Lung microvascular endothelial cell (primary cell): ENCODE results near the gene ETV6. TPM values are rescaled to one million over a fixed set of nuclear protein-coding genes. Genes with fewer than 3 reads are reported as not detected.
A peak's percentile ranks its signal among the peaks of the same experiment; 100 is the strongest.
"Not testable (repeated sequence)": the region's sequence is repeated elsewhere in the genome, so short reads cannot be mapped to it uniquely, and the experiment has no call there.

Experiments used
- DNase-seq, 2 donors: peaks; one replicate each; pipeline versions ENCODE4 v3.0.0 to v3.0.0-alpha.2; 2010; ENCODE audit warnings: low read depth in 2 of 2
- total RNA-seq: library from RNA; depleted of rRNA; stranded (reverse); fragments of >200 nt; gene quantifications from 2 replicates; pipeline ENCODE4 v1.2.1, GENCODE V29; 2014

The ETV6 gene
- total RNA-seq, 1 donor from 2014 or later, result 6.7 TPM

GRCh38 chr12:11667171-11667570 lies 17.7 kb downstream of the ETV6 start:
- no peak for DNase-seq

- no peak for DNase-seq
Measured at GRCh38 chr12:11668611-11669010, 19.1 kb downstream of the ETV6 start.

GRCh38 chr12:11669348-11669747 lies 19.9 kb downstream of the ETV6 start:
- no peak for DNase-seq

- no peak for DNase-seq
Measured at GRCh38 chr12:11672256-11673191, 23.1 kb downstream of the ETV6 start.

GRCh38 chr12:11673666-11674461 lies 24.4 kb downstream of the ETV6 start:
- peak; percentile 69 to 86 for DNase-seq

GRCh38 chr12:11674894-11675390 lies 25.5 kb downstream of the ETV6 start:
- no peak for DNase-seq

GRCh38 chr12:11676052-11676451 lies 26.6 kb downstream of the ETV6 start:
- no peak for DNase-seq

GRCh38 chr12:11677093-11677492 lies 27.6 kb downstream of the ETV6 start:
- no peak for DNase-seq

- no peak for DNase-seq
Measured at GRCh38 chr12:11677752-11678151, 28.3 kb downstream of the ETV6 start.

- DNase-seq, result no peak
Measured at GRCh38 chr12:11678781-11679180, 29.3 kb downstream of the ETV6 start.

- no peak for DNase-seq
Measured at GRCh38 chr12:11681207-11681606, 31.7 kb downstream of the ETV6 start.

- not testable (repeated sequence) for DNase-seq
Measured at GRCh38 chr12:11681695-11682094, 32.2 kb downstream of the ETV6 start.

GRCh38 chr12:11684393-11684792 lies 34.9 kb downstream of the ETV6 start:
- peak in 1 of 2 donors; percentile 47 for DNase-seq

- no peak for DNase-seq
Measured at GRCh38 chr12:11684811-11685210, 35.3 kb downstream of the ETV6 start.

GRCh38 chr12:11685316-11685715 lies 35.8 kb downstream of the ETV6 start:
- DNase-seq, result no peak

- no peak for DNase-seq
Measured at GRCh38 chr12:11685716-11686115, 36.2 kb downstream of the ETV6 start.

- DNase-seq, result no peak
Measured at GRCh38 chr12:11686120-11686519, 36.6 kb downstream of the ETV6 start.

GRCh38 chr12:11687528-11687927 lies 38.1 kb downstream of the ETV6 start:
- DNase-seq, result no peak

GRCh38 chr12:11688379-11688778 lies 38.9 kb downstream of the ETV6 start:
- no peak for DNase-seq

GRCh38 chr12:11688831-11689230 lies 39.4 kb downstream of the ETV6 start:
- no peak for DNase-seq

GRCh38 chr12:11689591-11690186 lies 40.2 kb downstream of the ETV6 start:
- DNase-seq, result no peak

GRCh38 chr12:11693067-11693466 lies 43.6 kb downstream of the ETV6 start:
- DNase-seq, result no peak
